HepG2 (cell line): ENCODE results near the gene MAPRE3. TPM values are rescaled to one million over a fixed set of nuclear protein-coding genes. Genes with fewer than 3 reads are reported as not detected.

ENCODE experiments used
- CAMTA2 ChIP-seq: sonication (generic); formaldehyde crosslinking; IDR thresholded peaks from 2 replicates; pipeline ENCODE4 v1.4.0; 2020; ENCODE audit warnings: mild to moderate bottlenecking, missing genetic modification reagents, borderline replicate concordance
- CTCF ChIP-seq: sonication (generic); formaldehyde crosslinking; IDR thresholded peaks from 2 replicates; pipeline ENCODE4 v1.5.0; 2020; ENCODE audit warnings: mild to moderate bottlenecking, missing genetic modification reagents, moderate library complexity
- DZIP1 ChIP-seq: sonication (generic); formaldehyde crosslinking; IDR thresholded peaks from 2 replicates; pipeline ENCODE4 v1.5.0; 2020; ENCODE audit warnings: mild to moderate bottlenecking, missing genetic modification reagents
- GMEB2 ChIP-seq: IDR thresholded peaks from 2 replicates; pipeline ENCODE4 v1.6.1; 2016; ENCODE audit warnings: missing biosample characterization, missing genetic modification reagents, low read depth
- HHEX ChIP-seq: IDR thresholded peaks from 2 replicates; pipeline ENCODE4 v1.6.1; 2016; ENCODE audit warnings: control low read depth
- NONO ChIP-seq, 2 experiments: fragments of 450-650 bp in 1 of 2; sonication (generic) in 1 of 2; formaldehyde crosslinking in 1 of 2; IDR thresholded peaks in 1 of 2; conservative IDR thresholded peaks in 1 of 2; 2 replicates each; pipeline versions ENCODE4 v1.6.1 to v1.8.0; 2017 to 2022; ENCODE audit warnings: mild to moderate bottlenecking in 1 of 2, missing genetic modification reagents in 1 of 2, moderate library complexity in 1 of 2
- POLR2AphosphoS2 ChIP-seq: IDR thresholded peaks from 2 replicates; pipeline ENCODE4 v1.6.1; 2011; ENCODE audit warnings: low read depth, low read length, improper control_type of control experiment
- SMARCC2 ChIP-seq: fragments of 450-650 bp; IDR thresholded peaks from 2 replicates; pipeline ENCODE4 v1.6.1; 2017; ENCODE audit warnings: antibody characterized with exemption, mild to moderate bottlenecking
- SP140L ChIP-seq: sonication (generic); formaldehyde crosslinking; IDR thresholded peaks from 2 replicates; pipeline ENCODE4 v1.4.0; 2020; ENCODE audit warnings: missing genetic modification reagents, borderline replicate concordance
- THAP7 ChIP-seq: sonication (generic); formaldehyde crosslinking; IDR thresholded peaks from 2 replicates; pipeline ENCODE4 v1.8.1; 2023; ENCODE audit warnings: mild to moderate bottlenecking, missing genetic modification reagents
- ZBTB20 ChIP-seq: sonication (generic); formaldehyde crosslinking; IDR thresholded peaks from 2 replicates; pipeline ENCODE4 v1.8.1; 2023; ENCODE audit warnings: missing genetic modification reagents, low read depth, mild to moderate bottlenecking, borderline replicate concordance
- ZMAT5 ChIP-seq: sonication (generic); formaldehyde crosslinking; IDR thresholded peaks from 2 replicates; pipeline ENCODE4 v1.5.0; 2020; ENCODE audit warnings: mild to moderate bottlenecking, low read depth, missing genetic modification reagents, borderline replicate concordance
- ZNF253 ChIP-seq: sonication (generic); formaldehyde crosslinking; IDR thresholded peaks from 2 replicates; pipeline ENCODE4 v1.8.0; 2022; ENCODE audit warnings: mild to moderate bottlenecking, missing genetic modification reagents, borderline replicate concordance
- ZNF281 ChIP-seq: sonication (generic); formaldehyde crosslinking; IDR thresholded peaks from 2 replicates; pipeline ENCODE4 v1.4.0; 2020; ENCODE audit warnings: missing genetic modification reagents, borderline replicate concordance
- ZNF343 ChIP-seq: sonication (generic); formaldehyde crosslinking; IDR thresholded peaks from 2 replicates; pipeline ENCODE4 v1.4.0; 2020; ENCODE audit warnings: mild to moderate bottlenecking, missing genetic modification reagents
- ZNF431 ChIP-seq: sonication (generic); formaldehyde crosslinking; IDR thresholded peaks from 2 replicates; pipeline ENCODE4 v1.9.0; 2022; ENCODE audit warnings: missing genetic modification reagents, low read depth, mild to moderate bottlenecking, borderline replicate concordance
- ZNF816 ChIP-seq: sonication (generic); formaldehyde crosslinking; IDR thresholded peaks from 2 replicates; pipeline ENCODE4 v1.8.0; 2022; ENCODE audit warnings: missing genetic modification reagents, mild to moderate bottlenecking, borderline replicate concordance
- polyA plus RNA-seq, 8 experiments: library from polyadenylated mRNA; depleted of rRNA in 3 of 8; stranded (reverse) in 7 of 8; unstranded in 1 of 8; fragments of >200 nt; fragmentation: Illumina TruSeq in 4 of 8; extraction: Trizol in 4 of 8; gene quantifications; 2 replicates each; pipeline versions ENCODE4 v1.2.1 to v1.2.3, GENCODE V29; 2011 to 2016; ENCODE audit warnings: low read depth in 4 of 8, missing spikeins in 1 of 8, mixed read lengths in 1 of 8; ENCODE audit not compliant: insufficient read depth in 1 of 8
- total RNA-seq, 5 experiments: library from RNA; depleted of rRNA; stranded (reverse); fragments of >200 nt; fragmentation: Illumina TruSeq; extraction: Trizol; gene quantifications; 2 replicates each; pipeline ENCODE4 v1.2.3, GENCODE V29; 2016; ENCODE audit warnings: low read depth in 1 of 5

The MAPRE3 gene
- total and polyA plus RNA-seq, 2 of the 13 experiments (the other 11 are each of a cell fraction or from before 2014, with no cell fraction given), result 0.31 to 0.91 TPM

- no peak for TF ChIP-seq ZMAT5 (CRISPR knock-in tag)
- peak; percentile 49 for TF ChIP-seq CTCF
- peak; percentile 25; the same call in 1 of the 2 replicates for TF ChIP-seq DZIP1
- no peak for TF ChIP-seq SMARCC2
- 0 out of 2 replicates have a peak, but pooled peaks have one; percentile 65 for TF ChIP-seq SP140L (CRISPR knock-in tag)
- TF ChIP-seq POLR2AphosphoS2, result peak; percentile 99
- no peak for TF ChIP-seq NONO (IDR thresholded peaks at IDR 0.05)
- peak; percentile 60; the same call in 1 of the 2 replicates for TF ChIP-seq NONO (CRISPR knock-in tag; conservative IDR thresholded peaks at IDR 0.05)
- TF ChIP-seq THAP7, result peak; percentile 90; the same call in 1 of the 2 replicates
- peak; percentile 63; the same call in 1 of the 2 replicates for TF ChIP-seq HHEX (CRISPR knock-in tag)
- TF ChIP-seq ZNF816 (CRISPR knock-in tag), result 0 out of 2 replicates have a peak, but pooled peaks have one; percentile 62
- no peak for TF ChIP-seq ZNF253 (CRISPR knock-in tag)
- TF ChIP-seq CAMTA2 (CRISPR knock-in tag), result peak; percentile 85
- TF ChIP-seq ZNF343 (CRISPR knock-in tag), result no peak
- TF ChIP-seq GMEB2 (CRISPR knock-in tag), result no peak
- peak; percentile 21; the same call in 1 of the 2 replicates for TF ChIP-seq ZBTB20
- no peak; the same call in 1 of the 2 replicates for TF ChIP-seq ZNF281
- peak; percentile 84 for TF ChIP-seq ZNF431 (CRISPR knock-in tag)
These were observed 80.0 kb downstream of the MAPRE3 start (continued) for GRCh38 chr2:27050281-27050995.
